Uterus (tissue), 2 donors: ENCODE results near the gene PGLYRP3.

Source experiments
- POLR2A ChIP-seq, 2 donors: fragments of 450-650 bp; IDR thresholded peaks; one replicate each; pipeline ENCODE4 v1.6.1; 2016; ENCODE audit warnings: antibody characterized with exemption in 2 of 2, mild to moderate bottlenecking in 1 of 2, moderate library complexity in 1 of 2
- TF ChIP-seq, protein P1 (sequence below), 4 experiments: fragments of 200-600 bp in 2 of 4; fragments of 450-650 bp in 2 of 4; sonication (generic) in 2 of 4; IDR thresholded peaks; one replicate each; pipeline ENCODE4 v1.5.1; 2016 to 2019; ENCODE audit warnings: antibody characterized with exemption in 4 of 4, mild to moderate bottlenecking in 2 of 4, moderate library complexity in 1 of 4

DNA sequence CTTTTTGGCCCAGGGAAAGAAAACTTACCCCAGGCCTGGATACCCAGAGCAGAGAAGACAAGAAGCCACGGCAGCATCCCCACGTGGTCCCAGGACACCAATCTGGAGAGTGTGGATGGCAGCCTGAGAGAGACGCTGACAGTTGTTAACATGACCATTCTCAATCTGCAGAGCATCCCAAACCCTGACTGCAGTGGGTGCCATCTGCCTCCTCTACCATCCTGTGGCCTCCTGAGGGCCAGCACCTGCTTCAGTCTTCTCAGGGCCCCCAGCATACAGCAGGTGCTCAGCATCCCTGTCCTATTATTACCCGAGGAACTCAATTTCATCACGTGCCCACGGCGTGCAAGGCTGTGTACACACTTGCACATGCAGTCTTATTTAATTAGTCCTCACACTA lies 35.1 kb upstream of the PGLYRP3 start:
- TF ChIP-seq, protein P1, sequence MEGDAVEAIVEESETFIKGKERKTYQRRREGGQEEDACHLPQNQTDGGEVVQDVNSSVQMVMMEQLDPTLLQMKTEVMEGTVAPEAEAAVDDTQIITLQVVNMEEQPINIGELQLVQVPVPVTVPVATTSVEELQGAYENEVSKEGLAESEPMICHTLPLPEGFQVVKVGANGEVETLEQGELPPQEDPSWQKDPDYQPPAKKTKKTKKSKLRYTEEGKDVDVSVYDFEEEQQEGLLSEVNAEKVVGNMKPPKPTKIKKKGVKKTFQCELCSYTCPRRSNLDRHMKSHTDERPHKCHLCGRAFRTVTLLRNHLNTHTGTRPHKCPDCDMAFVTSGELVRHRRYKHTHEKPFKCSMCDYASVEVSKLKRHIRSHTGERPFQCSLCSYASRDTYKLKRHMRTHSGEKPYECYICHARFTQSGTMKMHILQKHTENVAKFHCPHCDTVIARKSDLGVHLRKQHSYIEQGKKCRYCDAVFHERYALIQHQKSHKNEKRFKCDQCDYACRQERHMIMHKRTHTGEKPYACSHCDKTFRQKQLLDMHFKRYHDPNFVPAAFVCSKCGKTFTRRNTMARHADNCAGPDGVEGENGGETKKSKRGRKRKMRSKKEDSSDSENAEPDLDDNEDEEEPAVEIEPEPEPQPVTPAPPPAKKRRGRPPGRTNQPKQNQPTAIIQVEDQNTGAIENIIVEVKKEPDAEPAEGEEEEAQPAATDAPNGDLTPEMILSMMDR (IDR thresholded peaks at IDR 0.05): no peak
- TF ChIP-seq POLR2A (IDR thresholded peaks at IDR 0.05): no peak
